SU-DHL-6 (cell line): Measurements from ENCODE around the gene SERPINB10.

ENCODE experiments used
- H2AFZ ChIP-seq: fragments of 200-600 bp; sonication (generic); 2 replicates; pipeline ENCODE4 v1.6.1; 2014; ENCODE audit warnings: low read depth, mild to moderate bottlenecking, moderate library complexity, mixed read lengths, antibody characterized with exemption, low read length; ENCODE audit not compliant: severe bottlenecking
- H3F3A ChIP-seq: fragments of 200-600 bp; shearing (Covaris generic); 2 replicates; pipeline ENCODE4 v1.6.0; 2016; ENCODE audit warnings: antibody characterized with exemption, mild to moderate bottlenecking; ENCODE audit not compliant: insufficient read depth
- H3K27ac ChIP-seq: fragments of 200-600 bp; sonication (generic); 2 replicates; pipeline ENCODE4 v1.5.1; 2016; ENCODE audit warnings: low read depth, mild to moderate bottlenecking, low read length, moderate library complexity, mixed read lengths
- H3K27me3 ChIP-seq: fragments of 200-600 bp; sonication (generic), shearing (Covaris generic); 2 replicates; pipeline ENCODE4 v1.6.0; 2014; ENCODE audit warnings: mild to moderate bottlenecking, low read length
- H3K36me3 ChIP-seq: fragments of 200-600 bp; sonication (generic); 2 replicates; pipeline ENCODE4 v1.6.1; 2014; ENCODE audit warnings: mild to moderate bottlenecking, low read length, mixed read lengths
- H3K4me2 ChIP-seq: fragments of 300-600, 200-600 bp; shearing (Covaris generic), sonication (generic); 2 replicates; pipeline ENCODE4 v1.6.0; 2014; ENCODE audit warnings: low read length, low read depth, mild to moderate bottlenecking; ENCODE audit not compliant: poor library complexity, severe bottlenecking
- H3K4me3 ChIP-seq: fragments of 200-600 bp; sonication (generic); 2 replicates; pipeline ENCODE4 v1.5.1; 2014; ENCODE audit warnings: antibody characterized with exemption, low read length, mild to moderate bottlenecking, mixed read lengths; ENCODE audit not compliant: insufficient read depth, poor library complexity, severe bottlenecking
- H3K79me2 ChIP-seq: fragments of 200-600 bp; sonication (generic); 2 replicates; pipeline ENCODE4 v1.6.1; 2014; ENCODE audit warnings: mild to moderate bottlenecking, low read length, moderate library complexity; ENCODE audit not compliant: insufficient read depth
- H3K9ac ChIP-seq: fragments of 200-600 bp; sonication (generic); 2 replicates; pipeline ENCODE4 v1.7.0; 2014; ENCODE audit warnings: mild to moderate bottlenecking, low read length
- H3K9me2 ChIP-seq: fragments of 200-600 bp; sonication (generic); replicated peaks from 2 replicates; pipeline ENCODE4 v1.6.1; 2014; ENCODE audit warnings: low read length; ENCODE audit not compliant: insufficient read depth
- H3K9me3 ChIP-seq: fragments of 200-600 bp; sonication (generic); 2 replicates; pipeline ENCODE4 v1.6.1; 2014; ENCODE audit warnings: low read length, mixed read lengths; ENCODE audit not compliant: insufficient read depth
- H4K20me1 ChIP-seq: fragments of 200-600 bp; sonication (generic); 2 replicates; pipeline ENCODE4 v1.6.1; 2014; ENCODE audit warnings: low read depth, mild to moderate bottlenecking, antibody characterized with exemption, low read length, moderate library complexity, mixed read lengths
- CTCF ChIP-seq: fragments of 200-600 bp; sonication (generic); IDR thresholded peaks from one replicate; pipeline ENCODE4 v1.5.1; 2017; ENCODE audit warnings: antibody characterized with exemption, mild to moderate bottlenecking, low read length, moderate library complexity; ENCODE audit not compliant: insufficient read depth, poor library complexity, severe bottlenecking
- EZH2phosphoT487 ChIP-seq: fragments of 200-600 bp; sonication (generic), shearing (Covaris generic); conservative IDR thresholded peaks from 2 replicates; pipeline ENCODE4 v1.6.1; 2018; ENCODE audit warnings: mild to moderate bottlenecking, antibody characterized with exemption, low read length, moderate library complexity, mixed read lengths

SERPINB10 gene

GRCh38 chr18:63878343-63878742, 29.4 kb upstream of the SERPINB10 start:
- Histone ChIP-seq H3K36me3 (no peaks in the 10 kb centered on the region), H4K20me1 (no peaks in the 10 kb centered on the region), H3K4me3 (no peak overlapping the region), H3K9me2 (no peaks in the 10 kb centered on the region), H3F3A (no peaks in the 10 kb centered on the region), H3K9me3 (no peaks in the 10 kb centered on the region), H3K27me3 (no peaks in the 10 kb centered on the region), H3K9ac (no peak overlapping the region), H3K27ac (no peak overlapping the region), H3K4me2 (no peak overlapping the region), H3K79me2 (no peaks in the 10 kb centered on the region), H2AFZ (no peak overlapping the region)
- no peak for TF ChIP-seq EZH2phosphoT487
- no peak for TF ChIP-seq CTCF

- TF ChIP-seq EZH2phosphoT487 (no peak), CTCF (no peak)
- Histone ChIP-seq H3K27me3 (no peaks in the 10 kb centered on the region), H3K9me2 (no peaks in the 10 kb centered on the region), H3K36me3 (no peaks in the 10 kb centered on the region), H3K27ac (no peak overlapping the region), H3K9ac (no peak overlapping the region), H3K4me3 (no peak overlapping the region), H3K79me2 (no peaks in the 10 kb centered on the region), H3K4me2 (no peak overlapping the region), H3K9me3 (no peaks in the 10 kb centered on the region), H2AFZ (no peak overlapping the region), H4K20me1 (no peaks in the 10 kb centered on the region), H3F3A (no peaks in the 10 kb centered on the region)
Observed at GRCh38 chr18:63878925-63879324, 28.8 kb upstream of the SERPINB10 start.

DNA sequence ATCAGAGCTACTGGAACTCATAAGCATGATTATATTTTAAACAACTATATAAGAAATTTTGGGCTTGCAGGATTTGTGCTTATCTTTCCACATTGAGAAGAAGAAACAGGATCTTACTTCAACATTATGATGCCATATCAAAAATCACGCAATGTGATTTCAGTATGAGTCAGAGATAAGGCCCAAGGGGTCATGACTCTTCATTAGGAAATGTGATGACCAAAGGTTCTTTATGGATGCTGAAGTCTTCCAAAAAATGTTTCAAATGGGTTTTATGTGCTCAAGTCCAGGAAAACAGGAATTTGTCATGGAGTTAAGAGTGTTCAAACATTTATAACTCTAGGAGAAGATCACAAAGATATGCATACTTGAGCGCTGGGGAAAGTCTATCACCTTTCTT, 28.0 kb upstream of the SERPINB10 start:
- Histone ChIP-seq H3K4me2 (no peak overlapping the region), H3K9ac (no peak overlapping the region), H3K4me3 (no peak overlapping the region), H3F3A (no peaks in the 10 kb centered on the region), H3K79me2 (no peaks in the 10 kb centered on the region), H3K27me3 (no peaks in the 10 kb centered on the region), H3K36me3 (no peaks in the 10 kb centered on the region), H4K20me1 (no peaks in the 10 kb centered on the region), H3K9me2 (no peaks in the 10 kb centered on the region), H3K27ac (no peak overlapping the region), H2AFZ (no peak overlapping the region), H3K9me3 (no peaks in the 10 kb centered on the region)
- TF ChIP-seq EZH2phosphoT487 = no peak
- no peak for TF ChIP-seq CTCF
